Stimulated activated CD4-positive, alpha-beta T cell treated with anti-CD3 and anti-CD28 coated beads, Interleukin-4, amount 100 ng/mL, for 24 hours (primary cell): ENCODE measurements around the gene PHLDB1.
"Not testable (repeated sequence)": the region's sequence is repeated elsewhere in the genome, so short reads cannot be mapped to it uniquely, and the experiment has no call there.

ENCODE experiments used
- DNase-seq: peaks from one replicate; pipeline ENCODE4 v3.0.0-alpha.2; 2020

Gene PHLDB1

GRCh38 chr11:118661425-118662301 lies 54.2 kb downstream of the PHLDB1 start:
- DNase-seq: no peak

DNA sequence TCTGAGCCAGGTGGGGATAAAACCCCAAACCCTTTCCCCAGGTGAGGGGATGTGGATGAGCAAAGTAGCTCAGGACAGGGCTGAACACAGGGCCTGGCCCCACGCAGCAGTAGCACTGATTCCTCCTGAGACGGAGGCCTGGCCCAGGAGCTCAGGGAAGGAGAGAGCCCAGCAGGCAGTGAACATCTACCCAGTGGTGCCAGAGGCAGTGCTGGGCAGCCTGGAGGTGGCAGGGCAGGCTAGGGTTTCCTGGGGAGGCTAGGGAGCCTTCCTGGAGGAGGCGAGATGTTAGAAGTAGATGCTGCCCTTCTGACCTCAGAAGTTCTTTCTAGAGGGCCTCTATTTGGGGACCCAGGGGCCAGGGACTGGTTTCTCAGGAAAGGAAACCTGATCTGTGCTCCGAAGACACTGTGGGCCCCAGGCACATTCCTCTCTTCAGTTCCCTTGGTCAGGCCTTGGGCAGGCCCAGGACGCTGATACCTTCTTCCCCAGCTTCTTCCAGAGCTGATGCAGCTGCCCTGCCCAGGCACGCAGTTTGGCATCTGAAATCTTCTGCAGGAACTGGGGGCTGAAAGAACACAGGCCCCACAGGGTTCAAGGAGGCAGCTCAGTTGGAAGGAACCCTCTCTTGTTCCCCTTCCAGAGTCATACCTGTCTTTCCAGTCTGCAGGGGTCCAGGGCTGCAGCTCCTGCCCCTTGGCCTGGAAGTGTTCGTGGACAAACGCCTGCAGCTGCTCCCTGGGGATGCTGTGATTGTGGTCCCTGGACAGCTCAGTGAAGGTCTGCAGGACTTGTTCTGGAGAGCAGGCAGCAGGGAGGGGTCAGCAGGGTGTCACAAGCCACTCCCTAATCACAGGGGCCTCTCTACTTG lies 55.2 kb downstream of the PHLDB1 start:
- no peak for DNase-seq

- no peak for DNase-seq
Observed at GRCh38 chr11:118663381-118663780, 56.0 kb downstream of the PHLDB1 start.

- DNase-seq: no peak
Observed at GRCh38 chr11:118663902-118664301, 56.5 kb downstream of the PHLDB1 start.

DNA sequence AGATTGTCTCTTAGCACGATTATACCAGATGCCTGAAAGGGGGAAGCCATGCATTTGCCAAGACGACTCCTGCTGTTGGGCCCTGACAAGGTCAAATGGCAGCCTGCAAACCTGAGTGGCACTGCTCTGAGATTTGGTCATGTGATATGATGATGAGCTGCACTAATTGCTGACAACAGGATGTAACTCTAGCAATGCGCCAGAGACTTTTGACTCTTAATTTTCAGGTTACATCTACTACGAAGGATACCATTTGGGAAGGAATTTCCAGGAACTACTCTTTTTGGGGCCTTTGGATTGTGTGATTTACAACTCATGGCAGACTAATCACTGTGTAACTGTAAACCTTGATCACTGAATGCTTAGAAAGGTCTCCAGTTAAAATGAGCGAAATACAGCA lies 59.0 kb downstream of the PHLDB1 start:
- DNase-seq: no peak

- no peak for DNase-seq
Observed at GRCh38 chr11:118670063-118670462, 62.6 kb downstream of the PHLDB1 start.

DNA sequence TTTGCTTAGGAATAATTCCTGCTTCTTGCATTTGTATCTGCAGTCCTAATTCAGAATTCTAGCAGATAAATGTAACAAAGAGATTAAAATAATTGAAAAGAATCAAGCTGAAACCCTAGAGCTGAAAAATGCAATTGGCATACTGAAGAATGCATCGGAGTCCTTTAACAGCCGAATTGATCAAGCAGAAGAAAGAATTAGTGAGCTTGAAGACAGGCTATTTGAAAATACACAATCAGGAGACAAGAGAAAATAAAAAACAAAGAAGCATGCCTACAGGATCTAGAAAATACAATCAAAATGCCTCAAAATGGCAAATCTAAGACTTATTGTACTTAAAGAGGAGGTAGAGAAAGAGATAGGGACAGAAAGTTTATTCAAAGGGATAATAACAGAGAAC lies 63.8 kb downstream of the PHLDB1 start:
- DNase-seq: no peak

- DNase-seq: no peak
Observed at GRCh38 chr11:118672846-118673245, 65.4 kb downstream of the PHLDB1 start.

DNA sequence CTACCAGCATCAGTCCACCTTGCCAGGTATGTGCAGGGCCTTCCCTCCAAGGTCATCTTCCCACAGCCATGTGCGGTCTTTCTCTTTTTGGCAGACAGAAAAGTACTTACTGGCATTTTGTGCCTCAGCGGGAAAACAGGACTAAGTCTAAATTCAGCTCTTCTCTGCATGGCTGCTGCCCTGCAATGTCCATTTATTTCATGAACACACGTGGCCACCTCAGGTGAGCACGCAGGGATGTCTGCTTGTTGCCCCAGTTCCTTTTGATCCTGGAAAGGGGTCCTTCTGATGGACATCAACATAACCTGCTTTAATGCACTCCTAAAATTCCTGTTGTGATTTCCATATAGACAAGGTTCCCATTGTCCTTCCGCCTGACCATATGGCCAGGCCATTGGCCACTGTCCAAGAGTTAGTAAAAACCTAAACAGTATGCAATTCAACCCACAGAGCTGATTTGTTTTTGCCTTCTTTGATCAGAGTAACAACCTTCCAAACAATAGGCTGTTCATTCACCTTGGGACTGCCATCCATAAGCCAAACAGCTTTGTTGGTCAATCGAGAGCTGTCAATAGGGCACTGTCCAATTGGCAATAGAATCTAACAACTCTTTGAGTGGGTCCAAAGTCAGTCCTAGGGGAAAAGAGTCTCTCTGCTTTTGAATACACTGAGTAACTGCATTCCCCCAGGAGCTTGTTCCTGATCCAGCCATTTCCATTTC lies 66.1 kb downstream of the PHLDB1 start:
- DNase-seq: no peak

GRCh38 chr11:118674082-118674435 lies 66.6 kb downstream of the PHLDB1 start:
- no peak for DNase-seq

GRCh38 chr11:118677977-118678376 lies 70.6 kb downstream of the PHLDB1 start:
- no peak for DNase-seq

DNA sequence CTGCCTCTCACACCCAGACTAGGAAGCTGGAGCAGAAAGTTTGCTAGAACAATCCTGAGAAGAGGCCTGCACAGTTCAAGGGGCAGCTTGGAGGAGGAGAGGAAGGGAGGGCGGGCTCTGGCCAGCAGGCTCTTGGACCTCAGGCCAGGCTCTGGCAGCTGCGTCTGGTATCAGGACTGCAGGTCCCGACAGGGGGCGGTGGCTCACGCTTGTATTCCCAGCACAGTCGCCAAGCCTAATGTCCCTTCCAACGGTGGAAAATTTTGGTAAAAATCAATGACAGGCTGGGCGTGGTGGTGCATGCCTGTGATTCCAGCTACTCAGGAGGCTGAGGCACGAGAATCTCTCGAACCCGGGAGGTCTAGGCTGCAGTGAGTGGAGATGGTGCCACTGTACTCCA lies 71.5 kb downstream of the PHLDB1 start:
- not testable (repeated sequence) for DNase-seq

- DNase-seq: no peak
Observed at GRCh38 chr11:118679483-118679882, 72.1 kb downstream of the PHLDB1 start, which contains the start of gene TREH. Gene TREH (minus strand): TSS chr11:118679650. CDS start chr11:118679627, 23 bp downstream.

GRCh38 chr11:118682372-118682771 lies 75.0 kb downstream of the PHLDB1 start:
- DNase-seq: no peak

DNA sequence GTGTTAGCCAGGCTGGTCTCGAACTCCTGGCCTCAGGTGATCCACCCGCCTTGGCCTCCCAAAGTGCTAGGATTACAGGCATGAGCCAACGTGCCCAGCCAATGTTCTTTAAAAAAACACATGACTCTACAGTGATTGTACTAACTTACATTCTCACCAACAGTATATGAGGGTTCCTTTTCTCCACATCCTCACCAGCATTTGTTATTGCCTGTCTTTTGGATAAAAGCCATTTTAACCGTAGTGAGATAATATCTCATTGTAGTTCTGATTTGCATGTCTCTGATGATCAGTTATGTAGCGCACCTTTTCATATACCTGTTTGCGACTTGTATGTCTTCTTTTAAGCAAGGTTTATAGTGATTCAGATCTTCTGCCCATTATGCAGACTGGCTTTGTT lies 75.5 kb downstream of the PHLDB1 start:
- not testable (repeated sequence) for DNase-seq

DNA sequence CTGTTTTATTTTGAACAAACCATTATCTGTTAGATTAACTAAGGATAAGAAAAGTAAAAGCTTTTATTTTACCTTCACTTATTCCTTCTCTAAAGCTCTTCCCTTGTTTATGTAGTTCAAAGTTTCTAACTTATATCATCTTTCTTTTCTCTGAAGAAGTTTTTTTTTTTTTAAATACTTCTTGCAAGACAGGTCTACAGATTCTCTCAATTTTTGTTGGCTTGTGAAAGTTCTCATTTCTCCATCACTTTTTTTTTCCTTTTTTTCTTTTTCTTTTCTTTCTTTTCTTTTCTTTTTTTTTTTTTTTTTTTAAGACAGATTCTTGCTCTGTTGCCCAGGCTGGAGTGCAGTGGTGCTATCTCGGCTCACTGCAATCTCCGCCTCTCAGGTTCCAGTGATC lies 76.8 kb downstream of the PHLDB1 start:
- DNase-seq: no peak

DNA sequence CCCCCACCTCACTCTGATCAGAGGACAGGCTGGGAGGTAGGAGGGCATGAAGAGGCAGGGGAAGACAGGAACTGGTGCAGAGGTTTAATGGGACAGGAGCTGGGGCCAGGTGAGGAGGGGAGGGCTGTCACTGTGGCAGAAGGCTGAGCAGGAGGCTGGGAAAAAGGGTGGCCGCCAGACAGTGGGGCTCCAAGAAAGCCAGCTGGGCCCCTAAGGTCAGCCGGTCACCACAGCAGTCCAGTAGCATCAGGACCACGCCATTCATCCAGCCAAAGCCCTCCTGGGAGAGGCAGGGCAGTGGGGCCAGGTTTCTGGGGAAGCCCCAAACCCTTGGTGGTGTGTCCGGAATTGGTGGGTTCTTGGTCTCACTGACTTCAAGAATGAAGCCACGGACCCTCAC lies 80.5 kb downstream of the PHLDB1 start:
- no peak for DNase-seq

- DNase-seq: not testable (repeated sequence)
Observed at GRCh38 chr11:118688339-118688738, 80.9 kb downstream of the PHLDB1 start.

DNA sequence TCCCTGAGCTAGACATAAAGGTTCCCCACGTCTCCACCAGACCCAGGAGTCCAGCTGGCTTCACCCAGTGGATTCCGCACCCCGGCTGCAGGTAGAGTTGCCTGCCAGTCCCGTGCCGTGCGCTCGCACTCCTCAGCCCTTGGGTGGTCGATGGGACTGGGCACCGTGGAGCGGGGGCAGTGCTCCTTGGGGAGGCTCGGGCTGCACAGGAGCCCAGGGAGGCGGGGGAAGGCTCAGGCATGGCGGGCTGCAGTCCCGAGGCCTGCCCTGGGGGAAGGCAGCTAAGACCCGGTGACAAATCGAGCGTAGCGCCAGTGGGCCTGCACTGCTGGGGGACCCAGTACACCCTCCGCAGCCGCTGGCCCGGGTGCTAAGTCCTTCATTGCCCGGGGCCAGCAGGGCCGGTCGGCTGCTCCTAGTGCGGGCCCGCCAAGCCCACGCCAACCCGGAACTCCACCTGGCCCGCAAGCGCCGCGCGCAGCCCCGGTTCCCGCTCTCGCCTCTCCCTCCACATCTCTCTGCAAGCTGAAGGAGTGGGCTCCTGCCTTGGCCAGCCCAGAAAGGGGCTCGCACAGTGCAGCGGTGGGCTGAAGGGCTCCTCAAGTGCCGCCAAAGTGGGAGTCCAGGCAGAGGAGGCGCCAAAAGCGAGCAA lies 81.6 kb downstream of the PHLDB1 start:
- no peak for DNase-seq

DNA sequence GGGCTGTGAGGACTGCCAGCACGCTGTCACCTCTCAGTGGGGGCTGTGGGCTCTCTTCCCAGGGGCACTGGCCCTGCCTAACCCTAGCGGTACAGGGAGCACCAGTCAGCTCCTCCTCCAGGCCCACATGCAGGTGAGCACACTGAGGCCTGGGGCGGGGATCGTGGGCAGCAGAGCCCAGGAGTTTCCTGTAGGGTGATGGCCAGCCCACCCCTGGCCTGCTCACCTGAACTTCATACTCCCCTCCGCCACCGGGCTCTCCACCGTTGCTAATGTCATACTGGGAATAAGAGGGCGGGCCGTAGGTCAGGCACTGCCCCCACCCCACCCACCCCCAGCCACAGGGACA lies 82.1 kb downstream of the PHLDB1 start:
- DNase-seq: no peak

GRCh38 chr11:118689852-118690552 lies 82.6 kb downstream of the PHLDB1 start:
- DNase-seq: peak; percentile 83
